Measurements from ENCODE around the gene POLR2J3.
"Not testable (repeated sequence)": the region's sequence is repeated elsewhere in the genome, so short reads cannot be mapped to it uniquely, and the experiment has no call there.

POLR2J3 gene

DNA sequence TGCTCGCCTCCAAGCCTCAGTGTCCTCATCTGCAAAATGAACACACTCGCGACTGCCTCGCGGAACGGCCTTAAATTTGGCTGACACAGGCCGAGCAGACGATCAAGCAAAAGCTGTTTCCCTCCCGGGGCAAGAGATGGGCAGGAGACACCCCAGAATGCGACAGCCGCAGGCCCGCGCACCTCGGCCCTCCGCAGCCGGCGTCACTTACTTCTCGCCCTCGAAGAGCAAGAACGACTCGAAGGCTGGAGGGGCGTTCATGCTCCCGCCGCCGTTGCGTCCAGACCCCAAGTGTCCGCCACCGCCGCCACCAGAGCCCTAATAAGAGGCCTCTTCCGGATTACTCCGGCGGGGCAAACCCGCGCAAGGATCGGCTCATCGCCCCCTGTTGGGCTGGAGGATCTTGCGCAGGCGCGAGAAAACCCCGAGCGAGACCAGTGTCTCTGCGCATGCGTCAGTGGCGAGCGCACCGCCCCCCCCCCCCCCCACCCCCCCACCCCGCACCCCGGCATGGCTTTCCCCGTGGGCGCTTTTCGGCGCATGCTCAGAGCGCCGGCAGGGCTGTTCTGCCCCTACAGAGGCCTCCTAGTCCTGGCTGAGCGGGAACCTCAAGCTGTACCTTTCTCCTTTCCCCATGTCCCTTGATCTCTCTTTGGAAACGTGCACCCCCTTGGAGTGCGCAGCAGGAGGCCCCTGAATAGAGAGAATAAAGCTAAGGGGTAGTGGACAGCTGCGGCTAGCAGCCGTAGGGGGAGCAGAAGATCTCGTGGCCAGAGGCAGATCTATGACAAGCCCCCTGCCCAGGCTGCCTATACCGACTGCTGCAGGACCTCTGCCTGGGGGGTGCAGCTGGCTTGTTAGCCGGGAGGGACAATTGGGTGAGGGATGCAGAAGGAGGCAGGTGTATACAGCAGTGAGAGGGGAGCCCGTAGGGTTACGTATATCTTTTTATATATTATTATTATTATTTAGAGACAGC is at the start of gene POLR2J3:
Gene POLR2J3 (minus strand): TSS at position 323 of the 979 bp plus-strand sequence. CDS start 62 bp downstream, at position 261.
- peak; percentile 97 to 99 for DNase-seq

DNA sequence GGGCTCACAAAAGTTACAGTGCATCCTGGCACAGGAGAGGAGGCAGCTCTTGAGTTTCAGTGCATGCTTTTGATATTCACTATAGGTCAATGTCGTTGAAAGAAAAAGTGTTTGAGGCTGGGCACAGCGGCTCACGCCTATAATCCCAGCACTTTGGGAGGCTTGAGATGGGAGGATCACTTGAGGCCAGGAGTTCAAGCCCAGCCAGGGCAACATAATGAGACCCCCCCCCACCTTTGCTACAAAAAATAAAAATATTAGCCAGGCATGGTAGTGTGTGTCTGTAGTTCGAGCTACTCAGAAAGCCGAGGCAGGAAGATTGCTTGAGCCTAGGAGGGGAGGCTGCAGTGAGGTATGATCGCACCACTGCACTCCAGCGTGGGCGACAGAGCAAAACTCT is 45.7 kb upstream of the POLR2J3 start:
- DNase-seq: not testable (repeated sequence)

DNA sequence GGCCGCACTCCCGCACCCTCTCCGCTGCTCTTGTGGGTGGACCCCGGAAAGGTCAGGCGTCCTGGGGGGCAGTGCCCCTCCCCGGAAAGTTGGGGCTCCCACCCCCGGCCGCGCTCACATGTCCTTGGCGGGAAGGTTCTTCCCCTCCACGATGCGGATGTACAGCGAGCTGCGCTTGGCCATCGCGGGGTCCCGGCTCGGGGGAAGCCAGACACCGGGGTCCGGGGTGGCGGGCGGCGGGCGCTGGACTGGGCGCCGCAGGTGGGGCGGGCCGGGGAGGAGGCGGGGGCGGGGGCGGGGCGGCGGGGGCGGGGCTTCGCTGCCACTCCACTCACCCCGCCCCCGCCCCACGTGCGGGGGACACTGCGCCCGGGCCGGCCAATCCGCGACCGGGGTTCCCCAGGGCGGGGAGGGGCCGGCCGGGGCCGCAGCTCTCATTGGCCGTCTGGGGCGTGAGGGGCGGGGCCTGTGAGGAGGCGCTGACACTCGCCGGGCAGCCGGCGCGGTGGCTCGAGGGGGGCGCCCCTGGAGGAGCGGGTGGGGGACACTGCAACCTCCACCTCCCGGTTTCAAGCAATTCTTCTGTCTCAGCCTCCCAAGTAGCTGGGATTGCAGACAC is 44.2 kb upstream of the POLR2J3 start, which contains the start of gene RASA4:
Gene RASA4 (minus strand): TSS at position 250 of the 619 bp plus-strand sequence. CDS start 67 bp downstream, at position 183.
- DNase-seq: peak in 1 of 2 experiments; percentile 11

DNA sequence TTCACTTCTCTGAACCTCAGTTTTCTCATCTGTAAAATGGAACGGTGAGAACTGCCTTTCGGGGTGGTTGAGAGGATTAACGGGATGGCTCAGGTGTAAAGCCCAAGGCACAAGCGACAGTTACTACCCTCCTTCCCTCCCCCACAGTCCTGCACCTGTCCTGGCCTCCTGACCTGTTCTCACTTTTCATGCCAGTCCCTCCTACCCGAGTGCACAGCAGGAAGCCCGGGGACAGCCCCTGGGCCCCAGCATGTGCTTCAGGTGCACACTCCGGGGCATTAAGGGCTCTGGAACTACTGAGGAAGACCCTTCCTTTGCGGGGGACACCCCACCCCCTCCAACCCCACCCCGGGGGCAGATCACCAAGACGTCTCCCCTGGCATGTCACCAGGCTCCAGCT is 43.5 kb upstream of the POLR2J3 start:
- not testable (repeated sequence) for DNase-seq

DNA sequence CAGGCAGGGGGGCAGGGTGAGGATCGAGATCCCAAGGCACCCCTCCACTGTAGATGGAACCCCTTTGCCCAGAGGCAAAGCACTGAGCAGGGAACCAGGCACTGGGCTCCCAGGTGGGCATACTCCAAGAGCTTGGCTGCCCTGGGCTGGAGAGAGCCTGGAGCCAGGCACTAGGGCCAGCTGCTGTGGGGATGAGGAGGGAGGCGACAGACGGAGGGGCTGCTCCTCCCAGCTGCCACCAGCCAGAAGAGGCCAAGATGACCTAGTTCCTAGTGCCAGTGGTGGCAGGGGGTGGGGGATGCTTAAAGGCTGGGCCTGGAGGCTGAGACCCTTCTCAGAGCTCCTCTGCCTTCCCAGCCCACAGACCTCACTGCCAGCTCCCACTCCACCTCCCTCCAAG is 42.5 kb upstream of the POLR2J3 start:
- not testable (repeated sequence) for DNase-seq

DNA sequence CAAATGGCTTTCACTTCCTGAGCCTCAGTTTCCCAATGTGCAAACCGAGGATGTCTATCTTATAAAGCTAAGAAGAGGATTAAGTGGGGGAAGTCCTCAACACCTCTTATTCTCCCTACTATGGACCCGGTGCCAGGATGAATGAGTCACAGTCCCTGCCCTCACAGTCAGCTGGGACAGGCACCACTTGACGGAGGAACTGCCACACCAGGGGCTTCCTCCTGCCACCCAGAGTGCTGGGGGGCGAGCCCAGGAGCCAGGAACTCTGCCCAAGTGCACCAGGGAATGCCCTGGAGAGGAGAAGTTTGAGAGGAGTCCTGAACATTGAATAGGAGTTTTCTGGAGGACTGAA is 41.9 kb upstream of the POLR2J3 start:
- not testable (repeated sequence) for DNase-seq

DNA sequence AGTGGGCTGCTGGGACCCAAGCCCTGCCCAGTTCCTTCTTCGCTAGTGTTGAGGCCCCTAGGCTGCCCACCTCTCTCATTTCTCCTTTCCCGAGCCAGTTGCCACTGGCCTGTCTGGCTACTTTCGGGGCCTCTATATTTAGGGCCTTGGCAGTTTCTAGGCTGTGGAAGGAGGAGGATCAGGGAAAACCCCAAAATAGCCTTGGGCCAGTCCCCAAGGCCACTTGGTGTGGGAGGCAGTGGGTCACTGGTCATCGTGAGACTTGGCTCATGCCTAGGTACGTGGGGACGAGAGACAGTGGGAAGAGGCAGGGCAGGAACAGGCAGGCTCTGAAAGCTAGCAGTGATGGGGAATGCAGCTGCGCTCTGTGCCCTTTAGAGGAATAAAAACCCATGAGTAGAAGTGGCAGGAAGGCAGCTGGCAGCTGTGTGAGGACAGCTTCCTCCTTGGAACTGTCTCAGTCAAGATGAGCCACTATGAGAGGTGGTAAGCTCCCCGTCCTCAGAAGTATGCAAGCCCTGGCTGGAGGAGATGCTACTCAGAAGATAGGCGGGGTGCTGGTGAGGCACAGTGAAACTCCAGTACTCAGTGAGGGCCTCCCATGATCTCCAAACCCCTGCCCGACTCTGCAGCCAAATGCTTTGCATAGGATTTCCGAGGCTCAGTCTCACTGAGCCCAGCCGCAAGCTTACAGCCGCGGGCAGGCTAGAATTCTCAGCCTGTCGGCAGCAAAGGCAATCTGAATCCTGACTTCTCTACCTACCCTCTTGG is 41.4 kb upstream of the POLR2J3 start:
- not testable (repeated sequence) for DNase-seq

DNA sequence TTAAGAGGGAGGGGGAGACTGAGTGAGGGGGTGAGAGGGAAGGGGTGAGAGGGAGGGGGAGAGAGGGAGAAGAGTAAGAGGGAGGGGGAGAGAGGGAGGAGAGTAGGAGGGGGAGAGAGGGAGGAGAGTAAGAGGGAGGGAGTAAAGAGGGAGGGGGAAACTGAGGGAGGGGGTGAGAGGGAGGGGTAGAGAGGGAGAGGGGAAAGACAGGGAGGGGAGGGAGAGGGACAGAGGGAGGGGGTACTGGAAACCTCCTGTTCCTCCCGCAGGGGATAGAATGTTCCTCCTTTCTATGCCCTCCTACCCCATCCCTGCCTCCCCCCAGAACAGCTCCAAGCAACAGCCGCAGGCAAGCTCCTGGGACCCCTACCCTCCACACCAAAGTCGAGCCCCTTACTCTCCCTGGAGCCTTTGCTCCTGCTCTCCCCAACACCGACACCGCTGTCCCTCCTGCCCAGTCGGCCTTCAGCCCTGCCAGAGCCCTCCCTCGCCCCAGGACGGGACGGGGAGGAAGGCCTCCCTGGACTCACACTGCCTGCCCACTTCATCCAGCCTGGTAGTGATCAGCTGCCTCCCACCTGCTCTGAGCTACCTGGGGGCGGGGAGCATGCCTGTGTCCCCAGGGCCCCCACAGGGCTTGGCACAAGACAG is 39.4 kb upstream of the POLR2J3 start:
- not testable (repeated sequence) for DNase-seq

DNA sequence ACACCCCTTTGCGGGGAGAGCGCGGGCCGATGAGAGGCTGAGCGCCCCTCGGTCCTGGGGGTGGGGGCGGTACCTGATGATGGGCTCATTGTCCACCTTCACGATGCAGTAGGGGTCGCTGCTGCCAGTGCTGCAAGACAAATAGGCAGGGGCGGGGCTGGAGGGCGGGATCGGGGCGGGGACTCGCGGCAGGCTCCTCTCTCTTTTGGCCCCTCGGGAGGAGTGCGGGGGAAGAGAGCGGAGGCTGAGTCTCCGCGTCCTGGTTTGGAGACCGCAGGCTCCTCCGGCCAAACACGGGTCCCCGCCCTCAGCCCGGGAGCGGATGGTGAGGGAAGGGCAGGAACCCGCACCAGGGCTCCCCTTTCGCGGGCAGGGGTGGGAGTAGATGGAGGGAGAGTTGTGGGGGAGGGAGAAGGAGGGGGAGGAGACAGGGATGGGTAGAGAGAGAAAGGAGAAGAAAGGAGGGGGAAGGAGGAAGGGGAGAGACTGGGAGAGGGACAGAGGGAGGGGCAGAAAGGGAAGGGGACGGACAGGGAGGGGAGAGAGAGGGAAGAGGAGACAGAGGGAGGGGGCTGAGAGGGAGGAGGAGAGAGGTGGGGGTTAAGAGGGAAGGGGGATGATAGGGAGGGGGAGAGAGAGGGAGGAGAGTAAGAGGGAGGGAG is 38.8 kb upstream of the POLR2J3 start:
- not testable (repeated sequence) for DNase-seq

DNA sequence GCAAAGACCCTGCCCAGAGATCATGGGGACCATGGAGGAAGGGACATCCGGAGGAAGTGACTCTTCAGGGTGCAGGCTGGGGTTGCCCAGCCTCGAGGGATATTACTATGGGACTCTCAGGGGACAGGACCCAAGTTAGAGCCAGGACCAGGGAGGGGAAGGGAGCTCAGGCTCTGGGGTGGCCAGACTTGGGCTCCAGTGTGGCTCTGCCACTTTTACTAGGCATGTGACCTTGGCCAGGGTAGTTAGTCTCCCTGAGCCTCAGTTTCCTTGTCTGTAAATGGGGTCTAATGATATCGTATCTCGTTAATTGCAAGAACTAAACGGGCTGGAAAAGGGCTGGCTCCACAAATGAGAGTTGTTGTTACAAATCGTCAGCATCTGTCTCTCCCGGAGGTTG is 38.1 kb upstream of the POLR2J3 start:
- not testable (repeated sequence) for DNase-seq

DNA sequence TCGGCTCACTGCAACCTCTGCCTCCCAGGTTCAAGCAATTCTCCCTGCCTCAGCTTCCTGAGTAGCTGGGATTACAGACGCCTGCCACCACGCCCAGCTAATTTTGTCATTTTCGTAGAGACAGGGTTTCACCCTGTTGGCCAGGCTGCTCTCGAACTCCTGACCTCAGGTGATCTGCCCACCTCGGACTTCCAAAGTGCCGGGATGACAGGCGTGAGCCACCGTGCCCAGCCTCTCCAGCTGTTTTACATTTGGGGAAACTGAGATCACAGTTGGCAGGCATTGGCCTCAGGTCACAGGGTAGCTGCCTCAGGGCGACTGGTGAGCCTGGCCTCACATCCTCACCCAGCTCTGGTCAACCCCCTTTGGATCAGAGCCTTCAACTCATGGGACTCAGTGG is 37.4 kb upstream of the POLR2J3 start:
- not testable (repeated sequence) for DNase-seq

DNA sequence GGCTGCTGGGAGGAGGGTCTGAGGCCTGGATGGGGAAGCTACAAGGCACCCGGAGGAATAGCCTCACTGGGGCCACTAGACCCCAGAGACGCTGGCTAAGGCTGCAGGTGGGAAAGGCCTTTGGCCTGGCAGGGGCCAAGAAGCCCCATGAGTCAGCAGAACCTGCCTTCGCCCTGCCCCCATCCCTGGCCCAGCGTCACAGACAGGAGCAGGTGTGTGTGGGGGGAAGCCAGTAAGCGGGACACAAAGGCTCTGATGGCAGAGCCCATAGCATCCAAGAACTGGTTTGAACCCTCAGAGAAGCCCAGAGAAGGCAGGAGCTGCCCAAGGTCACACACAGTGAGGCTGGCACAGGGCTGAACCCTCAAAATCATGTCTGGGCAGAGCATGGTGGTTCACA is 34.5 kb upstream of the POLR2J3 start:
- not testable (repeated sequence) for DNase-seq

DNA sequence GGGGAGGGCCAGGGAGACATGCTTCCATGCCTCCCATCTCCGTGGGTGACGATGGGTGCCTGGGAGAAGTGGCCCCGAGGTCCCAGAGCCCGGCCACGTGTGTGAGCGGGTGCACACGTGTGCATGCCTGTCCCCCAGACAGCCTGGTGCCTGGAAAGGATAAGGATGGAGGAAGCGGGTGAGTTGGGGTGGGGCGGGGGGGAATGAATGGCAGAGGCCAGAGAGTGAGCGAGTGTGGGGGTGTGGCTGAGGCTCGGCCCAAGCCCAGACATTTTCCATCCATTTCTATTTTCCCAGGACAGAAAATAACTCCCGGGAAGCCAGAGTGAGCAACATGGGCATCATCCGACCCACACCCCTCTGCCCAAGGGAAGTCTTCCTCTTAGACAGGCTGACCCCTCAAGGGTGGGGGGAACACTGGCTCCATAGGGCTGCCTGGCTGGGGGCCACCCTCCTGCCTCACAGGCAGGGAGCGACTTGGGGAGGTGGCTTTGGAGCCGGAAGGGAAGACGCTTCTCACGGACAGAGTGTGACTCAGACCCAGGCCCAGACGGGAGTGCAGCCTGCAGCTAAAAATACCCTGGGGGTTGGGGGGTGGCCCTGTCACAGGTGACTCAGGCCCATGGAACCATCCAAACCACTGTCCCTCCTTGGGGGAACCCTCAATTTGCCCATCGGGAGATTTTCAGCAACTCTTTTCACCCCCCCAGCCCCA is 32.2 kb upstream of the POLR2J3 start:
- DNase-seq: not testable (repeated sequence)

DNA sequence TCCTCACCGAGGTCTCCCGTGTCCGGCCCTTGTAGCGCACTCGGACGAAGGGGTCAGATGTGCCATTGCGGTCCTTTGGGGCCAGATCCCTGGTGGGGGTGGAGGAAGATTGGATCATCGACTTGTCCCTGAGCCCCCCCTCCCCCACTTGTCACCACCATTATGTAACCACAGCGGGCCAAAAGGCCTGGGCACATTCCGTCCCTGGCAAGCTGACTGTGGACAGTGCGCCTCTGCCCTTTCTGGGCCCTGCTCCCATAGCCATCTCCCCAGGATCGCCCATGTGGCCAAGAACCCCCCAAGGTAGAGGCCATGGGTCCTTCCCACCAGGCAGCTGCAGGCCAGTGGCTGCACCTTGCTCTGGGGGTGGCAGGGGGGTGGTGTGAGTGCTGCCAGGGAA is 29.9 kb upstream of the POLR2J3 start:
- not testable (repeated sequence) for DNase-seq

DNA sequence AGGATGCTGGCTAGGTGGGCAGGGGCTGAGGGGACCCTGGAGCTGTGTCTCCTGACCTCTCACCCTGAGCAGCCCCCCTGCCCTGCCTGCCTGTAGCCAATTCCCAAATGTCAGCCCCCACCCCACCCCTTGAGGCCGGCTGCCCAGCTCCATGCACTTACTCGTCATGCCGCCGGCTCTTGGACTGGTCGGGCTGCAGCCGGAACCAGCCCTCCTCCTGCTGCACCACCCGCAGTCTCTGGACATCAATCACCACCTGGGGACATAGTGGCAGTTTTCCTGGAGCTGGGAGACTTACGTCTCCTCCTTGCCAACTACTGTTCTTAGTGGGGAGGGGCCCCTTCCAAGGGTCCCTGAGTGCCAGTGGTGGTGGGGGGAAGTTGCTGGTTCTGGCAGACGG is 27.3 kb upstream of the POLR2J3 start:
- DNase-seq: not testable (repeated sequence)

DNA sequence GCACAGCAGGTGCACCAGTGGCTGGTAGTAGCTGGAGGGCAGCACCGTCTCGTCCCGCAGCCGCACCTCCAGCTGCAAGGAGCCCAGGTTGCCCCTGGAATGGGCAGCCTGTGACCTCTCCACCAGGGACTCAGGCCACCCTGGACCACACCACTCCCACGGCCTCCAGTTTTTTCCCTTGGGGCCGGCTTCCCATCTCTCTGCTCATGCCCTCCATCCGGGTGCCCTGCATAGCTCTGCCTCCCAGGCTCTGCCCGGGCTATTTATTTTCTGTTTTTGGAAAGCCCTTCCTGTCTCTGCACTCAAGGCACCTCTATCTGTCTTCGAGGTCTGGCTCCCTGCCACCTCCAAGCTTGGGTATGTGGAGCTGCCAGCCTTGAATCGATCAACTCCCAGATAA is 23.7 kb upstream of the POLR2J3 start:
- not testable (repeated sequence) for DNase-seq

DNA sequence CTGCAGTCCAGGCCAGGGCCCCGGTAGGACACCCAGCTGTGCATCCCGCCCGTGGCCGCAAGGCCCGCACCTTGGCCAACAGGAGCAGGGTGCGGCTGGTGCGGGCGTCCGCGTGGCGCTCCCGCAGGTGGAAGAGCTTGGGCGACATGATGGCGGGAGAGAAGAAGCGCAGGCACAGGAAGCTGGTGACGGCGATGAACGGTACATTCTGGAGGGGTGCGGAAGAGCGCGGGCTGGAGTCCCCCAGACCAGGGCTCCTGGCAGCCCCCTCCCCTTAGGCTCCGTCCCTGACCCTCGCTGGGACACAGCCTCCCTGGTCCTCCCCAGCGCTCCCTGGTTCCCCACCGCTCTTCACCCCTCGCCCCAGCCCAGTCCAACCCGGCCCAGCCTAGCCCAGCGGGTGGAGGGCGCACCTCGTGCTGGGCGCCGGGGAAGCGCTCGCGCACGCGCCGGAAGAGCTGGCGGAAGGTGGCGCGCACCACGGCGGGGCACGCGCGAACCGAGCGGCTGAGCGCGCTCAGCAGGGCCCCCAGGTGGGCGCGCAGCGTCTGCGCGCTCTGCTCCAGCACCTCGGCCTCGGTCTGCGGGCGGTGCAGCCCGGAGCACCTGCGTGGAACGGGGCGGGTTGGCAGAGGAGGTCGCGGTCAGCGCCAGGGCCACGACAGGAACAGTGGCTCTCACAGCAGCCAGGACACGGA is 21.4 kb upstream of the POLR2J3 start:
- DNase-seq: not testable (repeated sequence)

DNA sequence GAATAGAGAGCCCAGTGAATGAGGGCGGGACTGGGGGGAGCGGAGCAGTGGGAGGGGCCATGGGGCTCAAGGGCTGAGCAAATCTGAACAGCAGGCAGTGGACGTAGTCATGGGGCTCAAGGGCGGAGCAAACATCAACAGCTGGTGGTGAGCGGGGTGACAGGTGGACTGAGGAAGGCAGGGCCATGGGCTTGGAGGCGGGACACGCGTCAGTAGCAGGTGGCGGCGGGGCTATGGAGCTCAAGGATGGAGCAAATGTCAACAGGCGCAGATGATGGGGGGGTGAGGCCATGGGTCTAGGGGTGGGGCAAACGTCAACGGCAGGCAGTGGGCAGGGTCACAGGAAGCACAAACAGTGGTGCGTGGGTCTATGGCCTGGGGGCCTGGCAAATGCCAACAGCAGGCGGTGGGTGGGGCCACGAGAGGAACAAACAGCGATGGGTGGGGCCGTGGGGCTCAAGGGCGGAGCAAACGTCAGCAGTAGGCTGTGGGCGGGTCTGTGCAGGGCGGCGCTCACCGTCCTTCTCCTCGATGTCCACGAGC is 20.2 kb upstream of the POLR2J3 start:
- peak; percentile 12 to 24 for DNase-seq

DNA sequence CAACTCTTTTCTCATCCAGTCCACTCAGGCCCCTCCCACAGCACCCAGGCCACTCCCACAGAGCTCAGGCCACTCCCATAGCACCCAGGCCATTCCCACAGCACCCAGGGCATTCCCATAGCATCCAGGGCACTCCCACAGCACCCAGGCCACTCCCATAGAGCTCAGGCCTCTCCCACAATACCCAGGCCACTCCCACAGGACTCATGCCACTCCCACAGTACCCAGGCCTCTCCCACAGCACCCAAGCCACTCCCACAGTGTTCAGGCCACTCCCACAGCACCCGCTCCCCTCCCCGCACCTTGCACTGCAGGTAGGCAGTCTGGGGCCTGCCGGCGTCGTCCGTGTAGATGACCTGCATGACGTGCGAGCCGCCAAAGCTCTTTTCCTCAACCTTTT is 17.5 kb upstream of the POLR2J3 start:
- DNase-seq: not testable (repeated sequence)

DNA sequence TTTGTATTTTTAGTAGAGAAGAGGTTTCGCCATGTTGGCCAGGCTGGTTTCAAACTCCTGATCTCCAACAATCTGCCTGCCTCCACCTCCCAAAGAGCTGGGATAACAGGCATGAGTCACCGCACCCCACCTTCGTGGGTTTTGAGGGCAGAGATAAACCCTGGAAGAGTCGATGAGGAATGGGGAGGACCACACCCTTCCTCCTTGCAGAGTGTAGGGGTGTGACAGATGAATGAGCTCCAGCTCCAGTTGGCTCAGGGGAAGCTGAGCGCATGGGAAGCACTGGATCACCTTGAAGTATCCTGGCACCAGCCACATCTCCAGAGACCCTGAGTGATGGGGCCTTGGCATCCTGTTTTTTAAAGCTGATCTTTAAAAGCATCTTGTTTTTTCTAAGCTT is 11.1 kb upstream of the POLR2J3 start:
- DNase-seq: not testable (repeated sequence)
